Esophagus squamous epithelium (tissue), 5 donors: ENCODE data around the gene ANTXR1. TPM values are rescaled to one million over a fixed set of nuclear protein-coding genes. Genes with fewer than 3 reads are reported as not detected.
A peak's percentile ranks its signal among the peaks of the same experiment; 100 is the strongest.

Source experiments
- DNase-seq: peaks from one replicate; lab custom pipeline; 2025; lab: John Stamatoyannopoulos, UW
- H3K27ac ChIP-seq, 4 donors: fragments of 200-600 bp; sonication (generic); one replicate each; pipeline ENCODE4 v1.5.1; 2016 to 2019; ENCODE audit warnings: mild to moderate bottlenecking in 1 of 4
- H3K27me3 ChIP-seq, 4 donors: fragments of 200-600 bp; sonication (generic); 1 replicate in 3 of 4; 2 replicates in 1 of 4; pipeline versions ENCODE4 v1.5.1 to v1.6.0; 2017 to 2021; ENCODE audit warnings: antibody characterized with exemption in 1 of 4
- H3K36me3 ChIP-seq, 3 donors: fragments of 200-600 bp; sonication (generic); one replicate each; pipeline ENCODE4 v1.5.1; 2016 to 2019
- H3K4me1 ChIP-seq, 3 donors: fragments of 200-600 bp; sonication (generic); one replicate each; pipeline ENCODE4 v1.5.1; 2017 to 2019
- H3K4me3 ChIP-seq, 4 donors: fragments of 200-600 bp; sonication (generic); 1 replicate in 3 of 4; 2 replicates in 1 of 4; pipeline ENCODE4 v1.5.1; 2016 to 2019; ENCODE audit warnings: mild to moderate bottlenecking in 2 of 4, moderate library complexity in 1 of 4
- H3K9me3 ChIP-seq, 3 donors: fragments of 200-600 bp; sonication (generic); one replicate each; pipeline ENCODE4 v1.5.1; 2016 to 2019
- POLR2A ChIP-seq, 4 donors: fragments of 450-650 bp; IDR thresholded peaks; one replicate each; pipeline ENCODE4 v1.6.1; 2017; ENCODE audit warnings: antibody characterized with exemption in 4 of 4, mild to moderate bottlenecking in 4 of 4, moderate library complexity in 3 of 4
- WGBS, 2 donors: methylation state at CpG; one replicate each; pipeline ENCODE4 v1.1.5; 2018; 5-methylcytosine and 5-hydroxymethylcytosine counted together
- intact Hi-C: fragments of 100-400 bp; cut with DNase I; formaldehyde crosslinking; loops from one replicate; pipeline ENCODE4 v1.15.0; 2022
- total RNA-seq, 4 donors: library from RNA; depleted of rRNA; stranded (reverse); fragments of >200 nt; gene quantifications; one replicate each; pipeline ENCODE4 v1.1.0, GENCODE V29; 2016
- TF ChIP-seq, protein P1 (sequence below), 6 experiments: fragments of 450-650 bp in 4 of 6; fragments of 200-600 bp in 2 of 6; sonication (generic) in 2 of 6; IDR thresholded peaks; one replicate each; pipeline ENCODE4 v1.5.1; 2016 to 2019; ENCODE audit warnings: antibody characterized with exemption in 6 of 6, mild to moderate bottlenecking in 4 of 6, moderate library complexity in 4 of 6
- donor health status: DM: yes; HTN: yes; CAD: no.

The ANTXR1 gene
- 10 to 100 TPM in 3 of 4 donors, 1 to 10 TPM in 1; 7.8 to 50.9 (median 17.3) TPM for total RNA-seq

DNA sequence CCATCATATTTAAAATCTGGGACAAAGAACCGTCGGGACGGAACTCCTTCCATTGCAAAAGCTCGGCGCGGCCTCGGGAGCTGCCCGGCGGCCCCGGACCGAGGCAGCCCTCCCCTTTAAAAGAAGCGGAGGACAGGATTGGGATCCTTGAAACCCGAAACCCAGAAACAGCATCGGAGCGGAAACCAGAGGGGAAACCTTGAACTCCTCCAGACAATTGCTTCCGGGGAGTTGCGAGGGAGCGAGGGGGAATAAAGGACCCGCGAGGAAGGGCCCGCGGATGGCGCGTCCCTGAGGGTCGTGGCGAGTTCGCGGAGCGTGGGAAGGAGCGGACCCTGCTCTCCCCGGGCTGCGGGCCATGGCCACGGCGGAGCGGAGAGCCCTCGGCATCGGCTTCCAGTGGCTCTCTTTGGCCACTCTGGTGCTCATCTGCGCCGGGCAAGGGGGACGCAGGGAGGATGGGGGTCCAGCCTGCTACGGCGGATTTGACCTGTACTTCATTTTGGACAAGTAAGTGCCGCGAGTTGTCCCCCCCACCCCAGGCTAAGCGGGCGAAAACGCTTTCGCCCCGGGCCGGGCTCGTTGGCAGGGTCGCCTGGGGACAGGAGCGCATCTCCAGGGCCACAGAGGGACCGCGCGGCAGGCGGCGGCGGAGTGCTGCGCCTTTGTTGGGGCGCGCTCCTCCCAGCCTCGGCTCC, at the start of gene ANTXR1:
TSS of gene ANTXR1 (plus strand) at position 38 of the 698 bp plus-strand sequence. CDS start at position 359, 321 bp downstream.
- Histone ChIP-seq H3K36me3 (no peaks in the 10 kb centered on the region), H3K4me3 (peak within 1 kb of the TSS; percentile 47 to 87 (median 76)), H3K27ac (peak within 1 kb of the TSS; percentile 63 to 91 (median 88)), H3K27me3 (peaks cover 0 to 22% (median 0%) of the 10 kb centered on the region in 4 donors), H3K9me3 (no peaks in the 10 kb centered on the region), H3K4me1 (peaks cover 0 to 57% (median 23%) of the 10 kb centered on the region in 3 donors)
- WGBS, 2 donors, result 0 to 1% methylated on average over 3 to 33 of the region's 63 CpGs
- TF ChIP-seq POLR2A (IDR thresholded peaks at IDR 0.05), result peak in 1 of 4 donors; percentile 1
- TF ChIP-seq, protein P1, sequence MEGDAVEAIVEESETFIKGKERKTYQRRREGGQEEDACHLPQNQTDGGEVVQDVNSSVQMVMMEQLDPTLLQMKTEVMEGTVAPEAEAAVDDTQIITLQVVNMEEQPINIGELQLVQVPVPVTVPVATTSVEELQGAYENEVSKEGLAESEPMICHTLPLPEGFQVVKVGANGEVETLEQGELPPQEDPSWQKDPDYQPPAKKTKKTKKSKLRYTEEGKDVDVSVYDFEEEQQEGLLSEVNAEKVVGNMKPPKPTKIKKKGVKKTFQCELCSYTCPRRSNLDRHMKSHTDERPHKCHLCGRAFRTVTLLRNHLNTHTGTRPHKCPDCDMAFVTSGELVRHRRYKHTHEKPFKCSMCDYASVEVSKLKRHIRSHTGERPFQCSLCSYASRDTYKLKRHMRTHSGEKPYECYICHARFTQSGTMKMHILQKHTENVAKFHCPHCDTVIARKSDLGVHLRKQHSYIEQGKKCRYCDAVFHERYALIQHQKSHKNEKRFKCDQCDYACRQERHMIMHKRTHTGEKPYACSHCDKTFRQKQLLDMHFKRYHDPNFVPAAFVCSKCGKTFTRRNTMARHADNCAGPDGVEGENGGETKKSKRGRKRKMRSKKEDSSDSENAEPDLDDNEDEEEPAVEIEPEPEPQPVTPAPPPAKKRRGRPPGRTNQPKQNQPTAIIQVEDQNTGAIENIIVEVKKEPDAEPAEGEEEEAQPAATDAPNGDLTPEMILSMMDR (IDR thresholded peaks at IDR 0.05), result peak in 1 of 6 experiments; percentile 19
- no peak for DNase-seq
- intact Hi-C loops, result loop anchor here (5.0 kb wide), 1 partner anchor 294 kb away; no protein-coding TSS in a partner anchor

- no peaks in the 10 kb centered on the region for H3K36me3 ChIP-seq
- TF ChIP-seq, protein P1 (IDR thresholded peaks at IDR 0.05), result no peak
- no peak for TF ChIP-seq POLR2A (IDR thresholded peaks at IDR 0.05)
- intact Hi-C loops, result no loop called here
- no peak overlapping the region for H3K4me3 ChIP-seq
- no peaks in the 10 kb centered on the region for H3K4me1 ChIP-seq
- no peaks in the 10 kb centered on the region for H3K27me3 ChIP-seq
- no peak overlapping the region for H3K27ac ChIP-seq
- H3K9me3 ChIP-seq, result no peaks in the 10 kb centered on the region
- DNase-seq, result no peak
Measured at GRCh38 chr2:68964282-68964681, 48.7 kb upstream of the ANTXR1 start.

DNA sequence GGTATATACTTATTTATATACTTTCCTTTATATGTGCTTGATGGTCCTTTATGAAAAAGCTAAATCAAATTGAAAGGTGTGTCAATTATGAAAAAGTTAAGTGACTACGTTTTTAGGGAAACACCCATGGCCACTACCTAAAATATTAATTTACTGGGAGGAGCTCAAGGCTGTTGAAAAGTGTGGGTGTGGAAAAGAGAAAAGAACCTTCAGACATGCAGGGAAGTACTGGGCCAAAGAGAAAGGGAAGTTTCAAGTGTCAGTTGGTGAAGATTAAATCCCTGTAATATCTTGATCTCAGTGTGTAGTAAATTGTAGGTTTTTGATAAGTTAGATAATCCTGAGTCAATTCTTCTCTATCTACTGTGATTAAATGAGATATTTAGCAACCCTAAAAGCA, 44.8 kb upstream of the ANTXR1 start:
- WGBS, 2 donors, result 48 to 50% methylated on average over 1 of the region's 1 CpG
- H3K4me3 ChIP-seq, result no peak overlapping the region
- no peaks in the 10 kb centered on the region for H3K9me3 ChIP-seq
- TF ChIP-seq POLR2A (IDR thresholded peaks at IDR 0.05), result no peak
- TF ChIP-seq, protein P1 (IDR thresholded peaks at IDR 0.05), result no peak
- H3K36me3 ChIP-seq, result no peaks in the 10 kb centered on the region
- DNase-seq, result no peak
- intact Hi-C loops, result no loop called here
- no peaks in the 10 kb centered on the region for H3K4me1 ChIP-seq
- no peak overlapping the region for H3K27ac ChIP-seq
- no peaks in the 10 kb centered on the region for H3K27me3 ChIP-seq

- WGBS, 2 donors, result 74 to 88% methylated on average over 8 of the region's 8 CpGs
- intact Hi-C loops, result no loop called here
- H3K4me1 ChIP-seq, result no peaks in the 10 kb centered on the region
Measured at GRCh38 chr2:68969736-68970490, 43.1 kb upstream of the ANTXR1 start.

More at GRCh38 chr2:68969736-68970490, 43.1 kb upstream of the ANTXR1 start:
- DNase-seq, result no peak
- Histone ChIP-seq H3K36me3 (no peaks in the 10 kb centered on the region), H3K9me3 (no peaks in the 10 kb centered on the region), H3K4me3 (no peak overlapping the region), H3K27me3 (peaks cover 0 to 2% (median 0%) of the 10 kb centered on the region in 4 donors), H3K27ac (no peak overlapping the region)
- no peak for TF ChIP-seq POLR2A (IDR thresholded peaks at IDR 0.05)
- TF ChIP-seq, protein P1 (IDR thresholded peaks at IDR 0.05), result no peak
